Osteoblast (primary cell): ENCODE data around the gene PCDHGA12. TPM values are rescaled to one million over a fixed set of nuclear protein-coding genes. Genes with fewer than 3 reads are reported as not detected.

Experiments
- DNase-seq: peaks from one replicate; pipeline ENCODE4 v3.0.0; 2011; ENCODE audit warnings: low spot score, mixed read lengths; ENCODE audit not compliant: insufficient read length; ENCODE audit errors: missing footprints
- H2AFZ ChIP-seq: 2 replicates; pipeline ENCODE4 v1.6.0; 2011; ENCODE audit warnings: mild to moderate bottlenecking, low read length
- H3K27ac ChIP-seq: 2 replicates; pipeline ENCODE4 v1.5.1; 2011; ENCODE audit warnings: mild to moderate bottlenecking, low read depth, low read length, moderate library complexity
- H3K27me3 ChIP-seq: 2 replicates; pipeline ENCODE4 v1.6.0; 2012; ENCODE audit warnings: mild to moderate bottlenecking, control low read depth, inconsistent platforms, low read length, moderate library complexity; ENCODE audit not compliant: insufficient read depth
- H3K36me3 ChIP-seq: 2 replicates; pipeline ENCODE4 v1.5.1; 2011; ENCODE audit warnings: mild to moderate bottlenecking, low read length, control low read depth, moderate library complexity; ENCODE audit not compliant: insufficient read depth
- H3K4me1 ChIP-seq: 2 replicates; pipeline ENCODE4 v1.5.1; 2011; ENCODE audit warnings: mild to moderate bottlenecking, low read length, control low read depth, moderate library complexity; ENCODE audit not compliant: insufficient read depth
- H3K4me2 ChIP-seq: 2 replicates; pipeline ENCODE4 v1.6.0; 2011; ENCODE audit warnings: mild to moderate bottlenecking, low read length; ENCODE audit not compliant: insufficient read depth
- H3K4me3 ChIP-seq: fragments of 200-600 bp; sonication (generic); 3 replicates; pipeline ENCODE4 v1.5.1; 2012; ENCODE audit warnings: mild to moderate bottlenecking, low read length, inconsistent platforms; ENCODE audit not compliant: insufficient read depth
- H3K79me2 ChIP-seq: 2 replicates; pipeline ENCODE4 v1.6.0; 2012; ENCODE audit warnings: mild to moderate bottlenecking, low read length, control low read depth, inconsistent platforms; ENCODE audit not compliant: insufficient read depth
- H3K9me3 ChIP-seq: 2 replicates; pipeline ENCODE4 v1.5.1; 2011; ENCODE audit warnings: low read depth, low read length, control low read depth
- H4K20me1 ChIP-seq: 2 replicates; pipeline ENCODE4 v1.6.0; 2012; ENCODE audit warnings: mild to moderate bottlenecking, low read length, control low read depth; ENCODE audit not compliant: insufficient read depth
- total RNA-seq: library from RNA; depleted of rRNA; stranded (reverse); fragments of >200 nt; gene quantifications from 2 replicates; pipeline ENCODE4 v1.2.3, GENCODE V29; 2012
- TF ChIP-seq, protein P1 (sequence below): IDR thresholded peaks from 2 replicates; pipeline ENCODE4 v1.5.1; 2011; ENCODE audit warnings: mild to moderate bottlenecking, low read depth, low read length, moderate library complexity; ENCODE audit errors: extremely low read depth

The PCDHGA12 gene
- total RNA-seq, 1 donor: 20.6 TPM

DNA sequence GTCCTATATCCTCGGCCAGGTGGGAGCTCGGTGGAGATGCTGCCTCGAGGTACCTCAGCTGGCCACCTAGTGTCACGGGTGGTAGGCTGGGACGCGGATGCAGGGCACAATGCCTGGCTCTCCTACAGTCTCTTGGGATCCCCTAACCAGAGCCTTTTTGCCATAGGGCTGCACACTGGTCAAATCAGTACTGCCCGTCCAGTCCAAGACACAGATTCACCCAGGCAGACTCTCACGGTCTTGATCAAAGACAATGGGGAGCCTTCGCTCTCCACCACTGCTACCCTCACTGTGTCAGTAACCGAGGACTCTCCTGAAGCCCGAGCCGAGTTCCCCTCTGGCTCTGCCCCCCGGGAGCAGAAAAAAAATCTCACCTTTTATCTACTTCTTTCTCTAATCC, 47.5 kb downstream of the PCDHGA12 start:
- Histone ChIP-seq H3K4me2 (peak overlapping the region; percentile 93), H3K9me3 (no peaks in the 10 kb centered on the region), H3K36me3 (no peaks in the 10 kb centered on the region), H3K79me2 (peaks cover 51% of the 10 kb centered on the region), H3K27me3 (no peaks in the 10 kb centered on the region), H3K4me1 (peaks cover 35% of the 10 kb centered on the region), H3K27ac (no peak overlapping the region), H3K4me3 (peak overlapping the region; percentile 77), H2AFZ (no peak overlapping the region), H4K20me1 (peaks cover 42% of the 10 kb centered on the region)
- TF ChIP-seq, protein P1, sequence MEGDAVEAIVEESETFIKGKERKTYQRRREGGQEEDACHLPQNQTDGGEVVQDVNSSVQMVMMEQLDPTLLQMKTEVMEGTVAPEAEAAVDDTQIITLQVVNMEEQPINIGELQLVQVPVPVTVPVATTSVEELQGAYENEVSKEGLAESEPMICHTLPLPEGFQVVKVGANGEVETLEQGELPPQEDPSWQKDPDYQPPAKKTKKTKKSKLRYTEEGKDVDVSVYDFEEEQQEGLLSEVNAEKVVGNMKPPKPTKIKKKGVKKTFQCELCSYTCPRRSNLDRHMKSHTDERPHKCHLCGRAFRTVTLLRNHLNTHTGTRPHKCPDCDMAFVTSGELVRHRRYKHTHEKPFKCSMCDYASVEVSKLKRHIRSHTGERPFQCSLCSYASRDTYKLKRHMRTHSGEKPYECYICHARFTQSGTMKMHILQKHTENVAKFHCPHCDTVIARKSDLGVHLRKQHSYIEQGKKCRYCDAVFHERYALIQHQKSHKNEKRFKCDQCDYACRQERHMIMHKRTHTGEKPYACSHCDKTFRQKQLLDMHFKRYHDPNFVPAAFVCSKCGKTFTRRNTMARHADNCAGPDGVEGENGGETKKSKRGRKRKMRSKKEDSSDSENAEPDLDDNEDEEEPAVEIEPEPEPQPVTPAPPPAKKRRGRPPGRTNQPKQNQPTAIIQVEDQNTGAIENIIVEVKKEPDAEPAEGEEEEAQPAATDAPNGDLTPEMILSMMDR: no peak
- peak; percentile 83 for DNase-seq

DNA sequence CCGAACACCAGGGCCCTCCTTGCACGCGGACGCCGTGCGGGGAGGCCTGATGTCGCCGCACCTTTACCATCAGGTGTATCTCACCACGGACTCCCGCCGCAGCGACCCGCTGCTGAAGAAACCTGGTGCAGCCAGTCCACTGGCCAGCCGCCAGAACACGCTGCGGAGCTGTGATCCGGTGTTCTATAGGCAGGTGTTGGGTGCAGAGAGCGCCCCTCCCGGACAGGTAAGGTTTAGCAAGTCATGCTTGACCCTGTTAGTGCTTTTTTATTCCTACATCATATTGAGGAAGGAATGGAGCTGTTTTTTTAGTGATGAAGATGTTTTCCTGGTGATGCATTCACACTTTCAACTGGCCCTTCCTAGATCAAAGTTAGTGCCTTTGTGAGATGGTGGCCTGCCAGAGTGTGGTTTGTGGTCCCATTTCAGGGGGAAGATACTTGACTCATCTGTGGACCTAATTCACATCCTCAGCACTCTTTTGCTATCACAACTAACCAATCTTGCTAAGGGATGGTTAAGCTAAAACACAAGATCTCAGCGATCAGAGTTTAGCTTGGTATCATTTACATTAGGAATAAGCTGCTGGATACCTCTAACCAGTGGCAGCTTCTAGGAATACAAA, 48.1 kb downstream of the PCDHGA12 start:
- TF ChIP-seq, protein P1: peak; percentile 43
- Histone ChIP-seq H4K20me1 (peaks cover 42% of the 10 kb centered on the region), H3K79me2 (peaks cover 57% of the 10 kb centered on the region), H3K27me3 (no peaks in the 10 kb centered on the region), H3K4me2 (peak overlapping the region; percentile 93), H3K27ac (no peak overlapping the region), H3K4me3 (peak overlapping the region; percentile 77), H2AFZ (no peak overlapping the region), H3K9me3 (no peaks in the 10 kb centered on the region), H3K4me1 (peaks cover 35% of the 10 kb centered on the region), H3K36me3 (no peaks in the 10 kb centered on the region)
- DNase-seq: peak; percentile 47

DNA sequence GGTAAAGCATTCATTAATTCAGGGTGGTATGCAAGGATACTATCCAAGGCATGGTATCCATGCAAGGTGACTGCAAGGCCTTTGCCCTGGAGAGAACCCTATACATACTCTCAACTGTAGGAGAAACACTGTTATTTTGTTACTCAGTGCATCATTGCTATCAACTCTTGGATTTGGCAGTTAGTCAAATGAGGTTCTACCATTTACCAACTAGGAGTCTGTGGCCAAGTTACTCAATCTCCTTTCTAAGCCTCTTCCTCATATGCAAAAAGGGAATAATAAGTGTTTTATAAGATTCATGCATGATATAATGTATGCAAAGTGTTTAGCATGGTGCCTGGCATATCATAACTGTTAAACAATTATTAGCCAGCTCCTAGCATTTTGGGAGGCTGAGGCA, 49.5 kb downstream of the PCDHGA12 start:
- Histone ChIP-seq H3K27ac (no peak overlapping the region), H3K27me3 (no peaks in the 10 kb centered on the region), H3K79me2 (peaks cover 69% of the 10 kb centered on the region), H2AFZ (no peak overlapping the region), H4K20me1 (peaks cover 44% of the 10 kb centered on the region), H3K4me2 (peak overlapping the region; percentile 6), H3K9me3 (no peaks in the 10 kb centered on the region), H3K36me3 (no peaks in the 10 kb centered on the region), H3K4me3 (no peak overlapping the region), H3K4me1 (peaks cover 35% of the 10 kb centered on the region)
- DNase-seq: peak; percentile 68
- TF ChIP-seq, protein P1: no peak

Other genes with a start within 250 kb of the PCDHGA12 start
- gene PCDHB16, start 248.1 kb upstream of the PCDHGA12 start, total RNA-seq: 1.1 and 3.5 TPM in 2 replicates
- 1.2 and 1.8 TPM in 2 replicates for gene PCDHB9, start 243.3 kb upstream of the PCDHGA12 start, total RNA-seq
- gene PCDHB10, start 238.2 kb upstream of the PCDHGA12 start, total RNA-seq: 2.2 and 2.7 TPM in 2 replicates
- 1.1 and 1.8 TPM in 2 replicates for gene PCDHB11, start 230.9 kb upstream of the PCDHGA12 start, total RNA-seq
- 0.59 and 0.72 TPM in 2 replicates for gene PCDHB12, start 221.8 kb upstream of the PCDHGA12 start, total RNA-seq
- gene PCDHB13, start 216.6 kb upstream of the PCDHGA12 start, total RNA-seq: 2.1 and 2.2 TPM in 2 replicates
- 2.7 and 2.9 TPM in 2 replicates for gene PCDHB14, start 207.2 kb upstream of the PCDHGA12 start, total RNA-seq
- gene PCDHB15, start 185.1 kb upstream of the PCDHGA12 start, total RNA-seq: 0.88 and 1.1 TPM in 2 replicates
- 0.36 and 0.59 TPM in 2 replicates for gene SLC25A2, start 126.5 kb upstream of the PCDHGA12 start, total RNA-seq
- gene TAF7, start 109.7 kb upstream of the PCDHGA12 start, total RNA-seq: 44.2 and 48.1 TPM in 2 replicates
- gene PCDHGA1, start 100.0 kb upstream of the PCDHGA12 start, total RNA-seq: 1.1 and 1.5 TPM in 2 replicates
- 2.7 and 2.9 TPM in 2 replicates for gene PCDHGA2, start 91.7 kb upstream of the PCDHGA12 start, total RNA-seq
- gene PCDHGA3, start 86.7 kb upstream of the PCDHGA12 start, total RNA-seq: 2.4 and 2.9 TPM in 2 replicates
- 3.3 and 5.0 TPM in 2 replicates for gene PCDHGB1, start 80.4 kb upstream of the PCDHGA12 start, total RNA-seq
- 6.8 and 6.9 TPM in 2 replicates for gene PCDHGA4, start 75.5 kb upstream of the PCDHGA12 start, total RNA-seq
- 4.3 and 5.6 TPM in 2 replicates for gene PCDHGB2, start 70.5 kb upstream of the PCDHGA12 start, total RNA-seq
- gene PCDHGA5, start 66.3 kb upstream of the PCDHGA12 start, total RNA-seq: 2.5 and 2.7 TPM in 2 replicates
- 6.2 and 8.0 TPM in 2 replicates for gene PCDHGB3, start 60.3 kb upstream of the PCDHGA12 start, total RNA-seq
- 5.0 and 5.1 TPM in 2 replicates for gene PCDHGA6, start 56.6 kb upstream of the PCDHGA12 start, total RNA-seq
- gene PCDHGA7, start 47.8 kb upstream of the PCDHGA12 start, total RNA-seq: 6.5 TPM in 2 replicates
- 14.1 and 15.9 TPM in 2 replicates for gene PCDHGB4, start 42.8 kb upstream of the PCDHGA12 start, total RNA-seq
- gene PCDHGA8, start 37.9 kb upstream of the PCDHGA12 start, total RNA-seq: 3.5 and 3.6 TPM in 2 replicates
- gene PCDHGB5, start 32.6 kb upstream of the PCDHGA12 start, total RNA-seq: 21.5 and 24.2 TPM in 2 replicates
- 6.2 and 6.5 TPM in 2 replicates for gene PCDHGA9, start 27.7 kb upstream of the PCDHGA12 start, total RNA-seq
- 6.2 and 8.0 TPM in 2 replicates for gene PCDHGB6, start 22.5 kb upstream of the PCDHGA12 start, total RNA-seq
- gene PCDHGA10, start 17.5 kb upstream of the PCDHGA12 start, total RNA-seq: 23.2 and 24.8 TPM in 2 replicates
- gene PCDHGB7, start 12.8 kb upstream of the PCDHGA12 start, total RNA-seq: 18.5 and 19.2 TPM in 2 replicates
- gene PCDHGA11, start 9.5 kb upstream of the PCDHGA12 start, total RNA-seq: 12.3 and 16.5 TPM in 2 replicates
- 59.4 and 91.3 TPM in 2 replicates for gene PCDHGC3, start 45.5 kb downstream of the PCDHGA12 start, total RNA-seq
- gene PCDHGC4, start 54.5 kb downstream of the PCDHGA12 start, total RNA-seq: 2.9 and 3.8 TPM in 2 replicates
- 3.6 and 5.3 TPM in 2 replicates for gene PCDHGC5, start 58.6 kb downstream of the PCDHGA12 start, total RNA-seq
- gene DIAPH1, start 188.5 kb downstream of the PCDHGA12 start, total RNA-seq: 18.5 and 19.2 TPM in 2 replicates
- gene HDAC3, start 206.3 kb downstream of the PCDHGA12 start, total RNA-seq: 47.8 and 50.4 TPM in 2 replicates
- 4.4 and 5.1 TPM in 2 replicates for gene RELL2, start 206.5 kb downstream of the PCDHGA12 start, total RNA-seq
- gene FCHSD1, start 220.9 kb downstream of the PCDHGA12 start, total RNA-seq: 21.8 and 22.4 TPM in 2 replicates